RWPE1 (cell line): ENCODE results near the gene HNF4A.

Experiments
- CTCF ChIA-PET: fragments of 350-600 bp; sonication (Branson Sonifier 250); formaldehyde crosslinking; extraction: SDS; loops from one replicate; lab custom pipeline; 2021; lab: Yijun Ruan, JAX
- POLR2A ChIA-PET: fragments of 400-600 bp; formaldehyde crosslinking; extraction: SDS; loops from one replicate; lab custom pipeline; 2020; ENCODE audit warnings: antibody characterized with exemption; ENCODE audit not compliant: low non-redundant PET; lab: Yijun Ruan, JAX
- DNase-seq: peaks from one replicate; pipeline ENCODE4 v3.0.0; 2012; ENCODE audit warnings: low spot score
- H3K27ac ChIP-seq: fragments of 450-650 bp; 2 replicates; pipeline ENCODE4 v1.5.1; 2017
- CTCF ChIP-seq: fragments of 450-650 bp; conservative IDR thresholded peaks from 2 replicates; pipeline ENCODE4 v1.5.1; 2017; ENCODE audit warnings: low read depth, mild to moderate bottlenecking

HNF4A gene

GRCh38 chr20:44402391-44403193 lies 47.1 kb downstream of the HNF4A start:
- DNase-seq = no peak
- TF ChIP-seq CTCF = no peak
- H3K27ac ChIP-seq = no peak overlapping the region
- POLR2A ChIA-PET = no interaction called here
- CTCF ChIA-PET = interaction anchor here (1.7 kb wide), 1 partner anchor 12 kb away, joined by 4 read pairs; no protein-coding TSS in a partner anchor

- no peak for TF ChIP-seq CTCF
- POLR2A ChIA-PET = no interaction called here
- no peak for DNase-seq
- CTCF ChIA-PET = interaction anchor here (1.7 kb wide), 1 partner anchor 11 kb away, joined by 4 read pairs; no protein-coding TSS in a partner anchor
- H3K27ac ChIP-seq = no peak overlapping the region
These were observed 48.0 kb downstream of the HNF4A start for GRCh38 chr20:44403194-44404112.

- POLR2A ChIA-PET = no interaction called here
- CTCF ChIA-PET = interaction anchor here (1.1 kb wide), 1 partner anchor 16 kb away, joined by 3 read pairs; no protein-coding TSS in a partner anchor
- no peak overlapping the region for H3K27ac ChIP-seq
- TF ChIP-seq CTCF = no peak
- DNase-seq = no peak
These were observed 49.0 kb downstream of the HNF4A start for GRCh38 chr20:44404204-44405181.

DNA sequence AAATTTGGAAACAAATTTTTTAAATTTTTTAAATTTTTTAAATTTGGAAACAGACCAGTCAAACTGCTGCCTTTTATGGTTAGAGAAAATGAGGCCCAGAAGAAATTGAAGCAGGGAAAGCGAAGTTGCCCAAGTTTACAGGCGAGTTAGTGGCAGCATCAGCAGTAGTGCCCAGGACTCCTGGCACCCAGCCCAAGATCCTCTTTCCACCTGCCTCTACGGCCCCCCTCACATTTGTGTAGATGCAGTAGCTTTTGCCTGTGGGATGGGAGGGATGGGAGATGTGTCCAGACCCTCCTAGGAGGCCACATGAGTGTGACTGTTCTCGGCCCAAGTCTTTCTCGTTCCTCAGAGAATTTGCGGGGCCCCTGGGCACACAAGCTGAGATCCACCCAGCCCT lies 49.8 kb downstream of the HNF4A start:
- ChIA-PET CTCF (interaction anchor here (1.0 to 1.1 kb wide), 2 partner anchors 16 to 66 kb away, joined by 3 read pairs; no protein-coding TSS in a partner anchor), POLR2A (no interaction called here)
- peak overlapping the region; percentile 24 for H3K27ac ChIP-seq
- DNase-seq = no peak
- TF ChIP-seq CTCF = no peak

GRCh38 chr20:44405785-44406571 lies 50.5 kb downstream of the HNF4A start:
- CTCF ChIA-PET = interaction anchor here (0.6 to 1.1 kb wide), 6 partner anchors 9 to 236 kb away, joined by 3 to 4 read pairs (median 4); no protein-coding TSS in a partner anchor
- no peak for TF ChIP-seq CTCF
- H3K27ac ChIP-seq = peak overlapping the region; percentile 24
- POLR2A ChIA-PET = no interaction called here
- no peak for DNase-seq
